Liver (tissue), 9 donors: ENCODE results near the gene DDR2. TPM values are rescaled to one million over a fixed set of nuclear protein-coding genes. Genes with fewer than 3 reads are reported as not detected.

Experiments used
- DNase-seq: peaks from one replicate; pipeline ENCODE4 v3.0.0-alpha.2; 2017; ENCODE audit warnings: low spot score
- H3K27ac ChIP-seq, 2 donors: one replicate each; pipeline ENCODE4 v1.7.0; 2013; ENCODE audit warnings: inconsistent platforms in 2 of 2, low read length in 2 of 2, control low read depth in 1 of 2, low read depth in 1 of 2, mild to moderate bottlenecking in 1 of 2
- H3K27me3 ChIP-seq, 4 donors: one replicate each; pipeline versions ENCODE4 v1.6.1 to v1.7.0; 2013; ENCODE audit warnings: low read length in 3 of 4, inconsistent platforms in 1 of 4, mild to moderate bottlenecking in 1 of 4, moderate library complexity in 1 of 4; ENCODE audit not compliant: control insufficient read depth in 4 of 4, insufficient read depth in 4 of 4
- H3K36me3 ChIP-seq, 4 donors: one replicate each; pipeline versions ENCODE4 v1.6.1 to v1.7.0; 2013; ENCODE audit warnings: low read length in 3 of 4, mild to moderate bottlenecking in 3 of 4, low read depth in 1 of 4, moderate library complexity in 1 of 4; ENCODE audit not compliant: control insufficient read depth in 4 of 4, insufficient read depth in 3 of 4
- H3K4me1 ChIP-seq, 4 donors: one replicate each; pipeline versions ENCODE4 v1.6.1 to v1.7.0; 2013; ENCODE audit warnings: low read length in 3 of 4, mild to moderate bottlenecking in 3 of 4, moderate library complexity in 1 of 4; ENCODE audit not compliant: control insufficient read depth in 4 of 4, insufficient read depth in 4 of 4
- H3K4me3 ChIP-seq, 3 donors: one replicate each; pipeline versions ENCODE4 v1.6.1 to v1.7.0; 2013; ENCODE audit warnings: low read length in 3 of 3, control low read depth in 1 of 3, low read depth in 1 of 3, mild to moderate bottlenecking in 1 of 3
- H3K9ac ChIP-seq, 2 donors: one replicate each; pipeline ENCODE4 v1.7.0; 2013; ENCODE audit warnings: low read length in 2 of 2, mild to moderate bottlenecking in 2 of 2, moderate library complexity in 2 of 2, control low read depth in 1 of 2, low read depth in 1 of 2
- H3K9me3 ChIP-seq, 4 donors: one replicate each; pipeline versions ENCODE4 v1.6.1 to v1.7.0; 2013; ENCODE audit warnings: low read length in 3 of 4; ENCODE audit not compliant: control insufficient read depth in 4 of 4
- EGR1 ChIP-seq, 2 donors: IDR thresholded peaks; 2 replicates each; pipeline ENCODE4 v1.6.1; 2016 to 2018; ENCODE audit warnings: antibody characterized with exemption in 2 of 2, low read depth in 2 of 2
- FOXA2 ChIP-seq: IDR thresholded peaks from 2 replicates; pipeline ENCODE4 v1.6.1; 2016; ENCODE audit warnings: antibody characterized with exemption
- HNF4A ChIP-seq, 2 donors: conservative IDR thresholded peaks; 2 replicates each; pipeline ENCODE4 v1.6.1; 2016; ENCODE audit warnings: antibody characterized with exemption in 2 of 2, mild to moderate bottlenecking in 2 of 2
- MAX ChIP-seq: IDR thresholded peaks from 2 replicates; pipeline ENCODE4 v1.6.1; 2016; ENCODE audit warnings: antibody characterized with exemption
- RAD21 ChIP-seq, 2 donors: IDR thresholded peaks; 2 replicates each; pipeline ENCODE4 v1.6.1; 2016; ENCODE audit warnings: antibody characterized with exemption in 2 of 2, mild to moderate bottlenecking in 2 of 2
- REST ChIP-seq: IDR thresholded peaks from 2 replicates; pipeline ENCODE4 v1.6.1; 2016; ENCODE audit warnings: antibody characterized with exemption, mild to moderate bottlenecking
- RXRA ChIP-seq, 2 donors: IDR thresholded peaks; 2 replicates each; pipeline ENCODE4 v1.6.1; 2017 to 2018; ENCODE audit warnings: antibody characterized with exemption in 2 of 2, mild to moderate bottlenecking in 1 of 2
- ZBTB33 ChIP-seq: IDR thresholded peaks from 2 replicates; pipeline ENCODE4 v1.6.1; 2016; ENCODE audit warnings: antibody characterized with exemption
- WGBS: extraction: QIAGEN DNeasy Blood & Tissue Kit; methylation state at CpG from one replicate; pipeline ENCODE4 v1.1.7; 2013; 5-methylcytosine and 5-hydroxymethylcytosine counted together
- polyA plus RNA-seq, 2 donors: library from polyadenylated mRNA; stranded (reverse) in 1 of 2; unstranded in 1 of 2; fragments of 200-250 nt in 1 of 2; fragments of >200 nt in 1 of 2; fragmentation: Nextera tagmentation in 1 of 2; extraction: Ambion mirVana in 1 of 2; gene quantifications; one replicate each; pipeline versions ENCODE4 v1.2.1 to v1.2.3, GENCODE V29; 2013 to 2015
- total RNA-seq, 2 donors: library from RNA; depleted of rRNA; stranded (reverse); fragments of >200 nt; gene quantifications; one replicate each; pipeline ENCODE4 v1.2.3, GENCODE V29; 2014
- donor health status: healthy.
- donor health status: healthy.
- donor health status: healthy.
- donor health status: healthy.
- donor health status: healthy.

The DDR2 gene
- total and polyA plus RNA-seq, 4 donors: 1.2 to 6.4 (median 2.1) TPM

GRCh38 chr1:162677607-162678371 is 45.5 kb downstream of the DDR2 start:
- no peak overlapping the region for H3K27ac ChIP-seq
- H3K9me3 ChIP-seq: no peaks in the 10 kb centered on the region
- no peaks in the 10 kb centered on the region for H3K36me3 ChIP-seq
- DNase-seq: no peak
- H3K27me3 ChIP-seq: no peaks in the 10 kb centered on the region
- TF ChIP-seq RXRA (IDR thresholded peaks at IDR 0.05) (no peak), ZBTB33 (no peak), FOXA2 (no peak), MAX (no peak), EGR1 (IDR thresholded peaks at IDR 0.05; ENCODE audit: low read depth in 2 of 2) (no peak), RAD21 (IDR thresholded peaks at IDR 0.05) (no peak)
- H3K4me3 ChIP-seq: no peak overlapping the region
- no peak overlapping the region for H3K9ac ChIP-seq
- WGBS: 83% methylated on average over 4 of the region's 4 CpGs
- H3K4me1 ChIP-seq: peaks cover 9 to 16% (median 13%) of the 10 kb centered on the region in 4 donors

- TF ChIP-seq REST (no peak), ZBTB33 (no peak), FOXA2 (no peak), HNF4A (conservative IDR thresholded peaks at IDR 0.05) (peak; percentile 37 to 48)
- peaks cover 9 to 16% (median 13%) of the 10 kb centered on the region in 4 donors for H3K4me1 ChIP-seq
- no peak overlapping the region for H3K27ac ChIP-seq
- H3K4me3 ChIP-seq: no peak overlapping the region
- WGBS: 56% methylated on average over 4 of the region's 4 CpGs
- no peaks in the 10 kb centered on the region for H3K9me3 ChIP-seq
- DNase-seq: no peak
- H3K27me3 ChIP-seq: no peaks in the 10 kb centered on the region
- no peaks in the 10 kb centered on the region for H3K36me3 ChIP-seq
- H3K9ac ChIP-seq: no peak overlapping the region
These were observed 46.2 kb downstream of the DDR2 start for GRCh38 chr1:162678439-162678838.
